Neutrophil (primary cell): Measurements from ENCODE around the gene NMBR.
"Not testable (repeated sequence)": the region's sequence is repeated elsewhere in the genome, so short reads cannot be mapped to it uniquely, and the experiment has no call there.

Source experiments
- H3K27ac ChIP-seq: fragments of 200-600 bp; sonication (generic); 2 replicates; pipeline ENCODE4 v1.5.1; 2016; ENCODE audit warnings: mild to moderate bottlenecking, moderate library complexity
- H3K27me3 ChIP-seq: fragments of 200-600 bp; sonication (generic); 2 replicates; pipeline ENCODE4 v1.6.0; 2016; ENCODE audit warnings: mild to moderate bottlenecking
- H3K36me3 ChIP-seq: fragments of 200-600 bp; sonication (generic); 2 replicates; pipeline ENCODE4 v1.5.1; 2017
- H3K4me1 ChIP-seq, 2 experiments: fragments of 200-600 bp in 1 of 2; sonication (generic) in 1 of 2; 1 replicate in 1 of 2; 2 replicates in 1 of 2; pipeline versions ENCODE4 v1.5.1 to v1.6.1; 2013 to 2016; ENCODE audit warnings: low read depth in 1 of 2, low read length in 1 of 2, mild to moderate bottlenecking in 1 of 2, moderate library complexity in 1 of 2; ENCODE audit not compliant: control insufficient read depth in 1 of 2, insufficient read depth in 1 of 2
- H3K4me3 ChIP-seq, 2 experiments: fragments of 200-600 bp in 1 of 2; sonication (generic) in 1 of 2; 1 replicate in 1 of 2; 2 replicates in 1 of 2; pipeline ENCODE4 v1.5.1; 2013 to 2016; ENCODE audit warnings: low read depth in 1 of 2, low read length in 1 of 2, mild to moderate bottlenecking in 1 of 2, moderate library complexity in 1 of 2
- H3K9me3 ChIP-seq: fragments of 200-600 bp; sonication (generic); 2 replicates; pipeline ENCODE4 v1.5.1; 2016
- TF ChIP-seq, protein P1 (sequence below): fragments of 200-600 bp; sonication (generic); IDR thresholded peaks from 2 replicates; pipeline ENCODE4 v1.5.1; 2016; ENCODE audit warnings: antibody characterized with exemption

Gene NMBR

DNA sequence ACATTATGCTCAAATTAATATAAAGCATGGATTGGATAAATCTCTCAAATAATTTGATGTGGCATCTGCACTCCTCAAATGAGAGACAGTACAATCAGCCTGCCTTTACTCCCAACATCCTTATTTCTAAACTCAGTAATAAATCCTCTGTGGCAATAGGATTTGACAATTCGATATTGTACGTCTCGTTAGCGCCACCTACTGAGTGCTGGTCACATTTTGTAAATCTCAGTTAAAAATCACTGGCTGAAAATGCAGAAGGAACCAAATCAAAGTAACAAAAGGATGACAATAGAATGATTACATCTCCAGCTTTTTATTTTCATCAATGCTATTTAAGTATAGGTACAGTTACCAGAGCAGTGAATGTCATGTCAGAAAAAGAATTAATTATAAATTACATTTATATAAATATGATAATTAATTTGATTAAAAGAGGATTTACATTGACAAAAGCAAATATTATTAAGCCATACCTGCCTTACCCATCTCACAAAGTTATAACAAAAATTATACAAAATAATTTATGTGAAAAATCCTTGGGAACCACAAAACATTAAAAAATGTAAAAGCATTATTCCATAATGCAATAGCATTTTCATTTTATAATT, 34.4 kb downstream of the NMBR start:
- no peak overlapping the region for H3K4me3 ChIP-seq
- H3K4me1 ChIP-seq, result no peaks in the 10 kb centered on the region
- H3K36me3 ChIP-seq, result no peaks in the 10 kb centered on the region
- TF ChIP-seq, protein P1, sequence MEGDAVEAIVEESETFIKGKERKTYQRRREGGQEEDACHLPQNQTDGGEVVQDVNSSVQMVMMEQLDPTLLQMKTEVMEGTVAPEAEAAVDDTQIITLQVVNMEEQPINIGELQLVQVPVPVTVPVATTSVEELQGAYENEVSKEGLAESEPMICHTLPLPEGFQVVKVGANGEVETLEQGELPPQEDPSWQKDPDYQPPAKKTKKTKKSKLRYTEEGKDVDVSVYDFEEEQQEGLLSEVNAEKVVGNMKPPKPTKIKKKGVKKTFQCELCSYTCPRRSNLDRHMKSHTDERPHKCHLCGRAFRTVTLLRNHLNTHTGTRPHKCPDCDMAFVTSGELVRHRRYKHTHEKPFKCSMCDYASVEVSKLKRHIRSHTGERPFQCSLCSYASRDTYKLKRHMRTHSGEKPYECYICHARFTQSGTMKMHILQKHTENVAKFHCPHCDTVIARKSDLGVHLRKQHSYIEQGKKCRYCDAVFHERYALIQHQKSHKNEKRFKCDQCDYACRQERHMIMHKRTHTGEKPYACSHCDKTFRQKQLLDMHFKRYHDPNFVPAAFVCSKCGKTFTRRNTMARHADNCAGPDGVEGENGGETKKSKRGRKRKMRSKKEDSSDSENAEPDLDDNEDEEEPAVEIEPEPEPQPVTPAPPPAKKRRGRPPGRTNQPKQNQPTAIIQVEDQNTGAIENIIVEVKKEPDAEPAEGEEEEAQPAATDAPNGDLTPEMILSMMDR, result no peak
- peaks cover 7% of the 10 kb centered on the region for H3K27me3 ChIP-seq
- H3K9me3 ChIP-seq, result no peaks in the 10 kb centered on the region
- no peak overlapping the region for H3K27ac ChIP-seq

DNA sequence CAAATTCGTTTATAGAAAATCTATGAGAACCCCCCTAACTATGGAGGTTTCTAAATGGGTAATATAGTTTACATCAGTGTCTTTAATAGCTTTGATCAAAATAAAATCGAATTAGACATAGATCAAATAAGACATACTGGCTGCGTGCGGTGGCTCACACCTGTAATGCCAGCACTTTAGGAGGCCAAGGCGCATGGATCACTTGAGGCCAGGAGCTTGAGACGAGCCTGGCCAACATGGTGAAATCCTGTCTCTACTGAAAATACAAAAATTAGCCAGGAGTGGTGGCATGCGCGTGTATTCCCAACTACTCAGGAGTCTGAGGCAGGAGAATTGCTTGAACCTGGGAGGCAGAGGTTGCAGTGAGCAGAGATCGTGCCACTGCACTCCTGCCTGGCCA, 36.1 kb downstream of the NMBR start:
- H3K4me3 ChIP-seq, H3K9me3 ChIP-seq, H3K27me3 ChIP-seq, H3K27ac ChIP-seq, H3K36me3 ChIP-seq, H3K4me1 ChIP-seq: not testable (repeated sequence)

- not testable (repeated sequence) for H3K36me3 ChIP-seq, H3K27me3 ChIP-seq
These were observed 42.1 kb downstream of the NMBR start for GRCh38 chr6:142104820-142105219.

DNA sequence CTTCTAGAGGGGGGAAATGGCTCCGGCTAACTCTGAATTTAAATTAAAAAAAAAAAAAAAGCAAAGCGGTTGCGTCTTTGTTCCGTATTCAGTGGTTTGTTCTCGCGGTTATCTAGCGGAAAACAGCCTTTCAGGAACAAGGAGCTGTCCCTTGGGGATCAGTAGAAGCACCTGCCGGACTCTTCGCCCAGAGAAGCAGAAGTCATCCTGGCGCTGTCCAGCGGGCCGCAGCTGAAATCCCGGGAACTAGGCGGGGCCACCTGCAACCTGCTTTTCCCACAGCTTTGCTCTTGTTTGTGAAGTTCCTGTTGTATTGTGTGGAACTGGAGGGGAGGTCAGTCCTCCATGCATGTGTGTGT, 58.1 kb downstream of the NMBR start:
- no peaks in the 10 kb centered on the region for H3K4me1 ChIP-seq
- H3K27ac ChIP-seq, result no peak overlapping the region
- H3K9me3 ChIP-seq, result no peaks in the 10 kb centered on the region
- H3K4me3 ChIP-seq, result no peak overlapping the region
- H3K27me3 ChIP-seq, result peaks cover 35% of the 10 kb centered on the region
- no peaks in the 10 kb centered on the region for H3K36me3 ChIP-seq
- TF ChIP-seq, protein P1, result no peak

More at GRCh38 chr6:142104820-142105219, 42.1 kb downstream of the NMBR start:
- not testable (repeated sequence) for H3K9me3 ChIP-seq, H3K27ac ChIP-seq, H3K4me3 ChIP-seq, H3K4me1 ChIP-seq

DNA sequence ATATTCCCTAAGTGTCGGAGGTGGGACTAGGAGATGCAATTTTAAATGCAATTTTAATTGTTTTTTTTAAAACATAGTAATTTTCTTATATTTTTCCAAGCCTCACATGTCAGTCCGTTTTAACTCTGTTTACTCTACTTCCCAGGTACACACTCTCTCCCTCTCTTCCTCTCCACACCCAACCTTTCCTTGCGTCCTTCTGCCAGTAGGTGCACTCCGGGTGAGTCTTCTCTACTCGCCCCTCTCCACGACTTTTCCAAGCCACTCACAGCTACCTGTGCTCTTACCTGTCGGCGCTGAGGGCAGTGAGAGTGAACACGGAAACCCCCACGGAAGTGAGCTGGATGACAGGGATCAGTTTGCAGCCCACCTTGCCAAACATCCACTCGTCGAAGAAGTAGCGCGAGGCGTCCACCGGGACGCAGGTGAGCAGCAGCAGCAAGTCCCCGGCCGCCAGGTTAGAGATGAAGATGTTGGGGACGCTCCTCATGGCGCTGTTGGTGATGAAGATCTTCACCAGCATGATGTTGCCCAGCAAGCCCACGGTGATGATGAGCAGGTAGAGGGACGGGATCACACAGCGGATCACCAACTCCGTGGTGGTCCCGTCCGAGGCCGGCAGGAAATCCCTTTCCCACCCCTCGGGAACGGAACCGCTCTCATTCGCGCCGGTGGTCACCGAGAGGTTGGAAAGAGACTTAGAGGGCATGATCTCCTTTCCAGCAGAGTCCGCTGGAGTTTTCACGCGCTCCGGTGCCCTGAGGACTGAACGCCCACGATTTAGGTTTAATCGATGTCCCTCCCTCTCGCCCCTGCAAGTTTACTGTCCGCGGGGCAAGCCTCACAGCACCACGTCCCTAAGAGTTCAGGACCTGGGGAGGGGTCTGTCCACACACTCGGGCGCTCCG, 58.7 kb downstream of the NMBR start:
- Histone ChIP-seq H3K4me3 (no peak overlapping the region), H3K27me3 (peaks cover 35% of the 10 kb centered on the region), H3K27ac (no peak overlapping the region), H3K4me1 (no peaks in the 10 kb centered on the region), H3K9me3 (no peaks in the 10 kb centered on the region), H3K36me3 (no peaks in the 10 kb centered on the region)
- TF ChIP-seq, protein P1, result no peak

GRCh38 chr6:142079130-142079529, 67.8 kb downstream of the NMBR start:
- Histone ChIP-seq H3K27me3 (no peaks in the 10 kb centered on the region), H3K9me3 (no peaks in the 10 kb centered on the region), H3K27ac (no peak overlapping the region), H3K4me3 (no peak overlapping the region), H3K36me3 (no peaks in the 10 kb centered on the region), H3K4me1 (no peaks in the 10 kb centered on the region)
- TF ChIP-seq, protein P1, result no peak
